ENCODE results near the gene KIF12. TPM values are rescaled to one million over a fixed set of nuclear protein-coding genes. Genes with fewer than 3 reads are reported as not detected.

The KIF12 gene
- total and polyA plus RNA-seq, 2 of the 13 experiments (the other 11 are each of a cell fraction or from before 2014, with no cell fraction given), result 1.8 to 12.5 TPM

DNA sequence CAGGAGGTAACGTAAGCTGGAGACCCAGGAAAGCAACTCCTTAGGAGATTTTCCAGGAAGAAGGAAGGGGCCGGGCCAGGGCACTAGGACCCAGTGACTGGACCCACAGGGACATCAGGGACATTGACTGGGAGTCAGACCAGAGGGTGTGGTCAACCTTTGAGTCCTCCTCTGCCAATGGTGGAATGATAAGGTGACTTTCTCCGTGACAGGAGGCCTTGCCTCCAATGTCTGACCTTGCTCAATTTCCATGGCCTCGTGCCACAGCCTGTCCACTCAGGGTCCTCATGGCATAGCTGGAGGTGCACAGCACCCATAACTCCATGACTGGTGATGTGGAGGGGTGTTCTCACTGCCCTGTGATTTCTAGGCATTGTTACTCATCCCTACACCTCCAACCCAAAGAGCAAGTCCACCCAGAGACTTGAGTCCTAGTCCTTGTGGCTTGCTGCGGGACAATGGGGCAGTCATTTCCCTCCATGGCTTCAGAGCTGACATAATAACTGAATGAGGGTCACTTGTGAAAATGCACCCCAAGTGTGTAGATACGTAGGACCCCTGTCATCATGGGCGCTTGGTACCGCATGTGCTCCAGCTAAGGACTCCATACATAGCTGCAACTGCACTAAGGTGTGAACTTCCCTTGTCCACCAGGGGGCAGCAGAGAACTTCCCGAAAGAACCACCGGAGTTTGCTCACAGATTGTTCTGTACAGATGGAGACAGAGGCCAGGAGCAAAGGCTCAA is 16.9 kb downstream of the KIF12 start (continued):
- TF ChIP-seq, protein P1, sequence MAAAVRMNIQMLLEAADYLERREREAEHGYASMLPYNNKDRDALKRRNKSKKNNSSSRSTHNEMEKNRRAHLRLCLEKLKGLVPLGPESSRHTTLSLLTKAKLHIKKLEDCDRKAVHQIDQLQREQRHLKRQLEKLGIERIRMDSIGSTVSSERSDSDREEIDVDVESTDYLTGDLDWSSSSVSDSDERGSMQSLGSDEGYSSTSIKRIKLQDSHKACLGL (CRISPR knock-in tag; IDR thresholded peaks at IDR 0.05), result peak; percentile 25; the same call in 1 of the 2 replicates
- TF ChIP-seq HOXA7 (CRISPR knock-in tag; IDR thresholded peaks at IDR 0.05), result no peak
- TF ChIP-seq, protein P2, sequence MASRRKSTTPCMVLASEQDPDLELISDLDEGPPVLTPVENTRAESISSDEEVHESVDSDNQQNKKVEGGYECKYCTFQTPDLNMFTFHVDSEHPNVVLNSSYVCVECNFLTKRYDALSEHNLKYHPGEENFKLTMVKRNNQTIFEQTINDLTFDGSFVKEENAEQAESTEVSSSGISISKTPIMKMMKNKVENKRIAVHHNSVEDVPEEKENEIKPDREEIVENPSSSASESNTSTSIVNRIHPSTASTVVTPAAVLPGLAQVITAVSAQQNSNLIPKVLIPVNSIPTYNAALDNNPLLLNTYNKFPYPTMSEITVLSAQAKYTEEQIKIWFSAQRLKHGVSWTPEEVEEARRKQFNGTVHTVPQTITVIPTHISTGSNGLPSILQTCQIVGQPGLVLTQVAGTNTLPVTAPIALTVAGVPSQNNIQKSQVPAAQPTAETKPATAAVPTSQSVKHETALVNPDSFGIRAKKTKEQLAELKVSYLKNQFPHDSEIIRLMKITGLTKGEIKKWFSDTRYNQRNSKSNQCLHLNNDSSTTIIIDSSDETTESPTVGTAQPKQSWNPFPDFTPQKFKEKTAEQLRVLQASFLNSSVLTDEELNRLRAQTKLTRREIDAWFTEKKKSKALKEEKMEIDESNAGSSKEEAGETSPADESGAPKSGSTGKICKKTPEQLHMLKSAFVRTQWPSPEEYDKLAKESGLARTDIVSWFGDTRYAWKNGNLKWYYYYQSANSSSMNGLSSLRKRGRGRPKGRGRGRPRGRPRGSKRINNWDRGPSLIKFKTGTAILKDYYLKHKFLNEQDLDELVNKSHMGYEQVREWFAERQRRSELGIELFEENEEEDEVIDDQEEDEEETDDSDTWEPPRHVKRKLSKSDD (CRISPR knock-in tag; IDR thresholded peaks at IDR 0.05; ENCODE audit: low read depth), result peak; percentile 88
- TF ChIP-seq NFE2 (CRISPR knock-in tag; IDR thresholded peaks at IDR 0.05), result 0 out of 2 replicates have a peak, but pooled peaks have one; percentile 26
- TF ChIP-seq, protein P3, sequence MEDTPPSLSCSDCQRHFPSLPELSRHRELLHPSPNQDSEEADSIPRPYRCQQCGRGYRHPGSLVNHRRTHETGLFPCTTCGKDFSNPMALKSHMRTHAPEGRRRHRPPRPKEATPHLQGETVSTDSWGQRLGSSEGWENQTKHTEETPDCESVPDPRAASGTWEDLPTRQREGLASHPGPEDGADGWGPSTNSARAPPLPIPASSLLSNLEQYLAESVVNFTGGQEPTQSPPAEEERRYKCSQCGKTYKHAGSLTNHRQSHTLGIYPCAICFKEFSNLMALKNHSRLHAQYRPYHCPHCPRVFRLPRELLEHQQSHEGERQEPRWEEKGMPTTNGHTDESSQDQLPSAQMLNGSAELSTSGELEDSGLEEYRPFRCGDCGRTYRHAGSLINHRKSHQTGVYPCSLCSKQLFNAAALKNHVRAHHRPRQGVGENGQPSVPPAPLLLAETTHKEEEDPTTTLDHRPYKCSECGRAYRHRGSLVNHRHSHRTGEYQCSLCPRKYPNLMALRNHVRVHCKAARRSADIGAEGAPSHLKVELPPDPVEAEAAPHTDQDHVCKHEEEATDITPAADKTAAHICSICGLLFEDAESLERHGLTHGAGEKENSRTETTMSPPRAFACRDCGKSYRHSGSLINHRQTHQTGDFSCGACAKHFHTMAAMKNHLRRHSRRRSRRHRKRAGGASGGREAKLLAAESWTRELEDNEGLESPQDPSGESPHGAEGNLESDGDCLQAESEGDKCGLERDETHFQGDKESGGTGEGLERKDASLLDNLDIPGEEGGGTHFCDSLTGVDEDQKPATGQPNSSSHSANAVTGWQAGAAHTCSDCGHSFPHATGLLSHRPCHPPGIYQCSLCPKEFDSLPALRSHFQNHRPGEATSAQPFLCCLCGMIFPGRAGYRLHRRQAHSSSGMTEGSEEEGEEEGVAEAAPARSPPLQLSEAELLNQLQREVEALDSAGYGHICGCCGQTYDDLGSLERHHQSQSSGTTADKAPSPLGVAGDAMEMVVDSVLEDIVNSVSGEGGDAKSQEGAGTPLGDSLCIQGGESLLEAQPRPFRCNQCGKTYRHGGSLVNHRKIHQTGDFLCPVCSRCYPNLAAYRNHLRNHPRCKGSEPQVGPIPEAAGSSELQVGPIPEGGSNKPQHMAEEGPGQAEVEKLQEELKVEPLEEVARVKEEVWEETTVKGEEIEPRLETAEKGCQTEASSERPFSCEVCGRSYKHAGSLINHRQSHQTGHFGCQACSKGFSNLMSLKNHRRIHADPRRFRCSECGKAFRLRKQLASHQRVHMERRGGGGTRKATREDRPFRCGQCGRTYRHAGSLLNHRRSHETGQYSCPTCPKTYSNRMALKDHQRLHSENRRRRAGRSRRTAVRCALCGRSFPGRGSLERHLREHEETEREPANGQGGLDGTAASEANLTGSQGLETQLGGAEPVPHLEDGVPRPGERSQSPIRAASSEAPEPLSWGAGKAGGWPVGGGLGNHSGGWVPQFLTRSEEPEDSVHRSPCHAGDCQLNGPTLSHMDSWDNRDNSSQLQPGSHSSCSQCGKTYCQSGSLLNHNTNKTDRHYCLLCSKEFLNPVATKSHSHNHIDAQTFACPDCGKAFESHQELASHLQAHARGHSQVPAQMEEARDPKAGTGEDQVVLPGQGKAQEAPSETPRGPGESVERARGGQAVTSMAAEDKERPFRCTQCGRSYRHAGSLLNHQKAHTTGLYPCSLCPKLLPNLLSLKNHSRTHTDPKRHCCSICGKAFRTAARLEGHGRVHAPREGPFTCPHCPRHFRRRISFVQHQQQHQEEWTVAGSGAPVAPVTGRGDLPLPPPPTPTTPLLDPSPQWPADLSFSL (CRISPR knock-in tag; IDR thresholded peaks at IDR 0.05), result peak; percentile 48; the same call in 1 of the 2 replicates
- TF ChIP-seq, protein P4, sequence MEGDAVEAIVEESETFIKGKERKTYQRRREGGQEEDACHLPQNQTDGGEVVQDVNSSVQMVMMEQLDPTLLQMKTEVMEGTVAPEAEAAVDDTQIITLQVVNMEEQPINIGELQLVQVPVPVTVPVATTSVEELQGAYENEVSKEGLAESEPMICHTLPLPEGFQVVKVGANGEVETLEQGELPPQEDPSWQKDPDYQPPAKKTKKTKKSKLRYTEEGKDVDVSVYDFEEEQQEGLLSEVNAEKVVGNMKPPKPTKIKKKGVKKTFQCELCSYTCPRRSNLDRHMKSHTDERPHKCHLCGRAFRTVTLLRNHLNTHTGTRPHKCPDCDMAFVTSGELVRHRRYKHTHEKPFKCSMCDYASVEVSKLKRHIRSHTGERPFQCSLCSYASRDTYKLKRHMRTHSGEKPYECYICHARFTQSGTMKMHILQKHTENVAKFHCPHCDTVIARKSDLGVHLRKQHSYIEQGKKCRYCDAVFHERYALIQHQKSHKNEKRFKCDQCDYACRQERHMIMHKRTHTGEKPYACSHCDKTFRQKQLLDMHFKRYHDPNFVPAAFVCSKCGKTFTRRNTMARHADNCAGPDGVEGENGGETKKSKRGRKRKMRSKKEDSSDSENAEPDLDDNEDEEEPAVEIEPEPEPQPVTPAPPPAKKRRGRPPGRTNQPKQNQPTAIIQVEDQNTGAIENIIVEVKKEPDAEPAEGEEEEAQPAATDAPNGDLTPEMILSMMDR (CRISPR knock-in tag; IDR thresholded peaks at IDR 0.05), result peak; percentile 97
- TF ChIP-seq, protein P5, sequence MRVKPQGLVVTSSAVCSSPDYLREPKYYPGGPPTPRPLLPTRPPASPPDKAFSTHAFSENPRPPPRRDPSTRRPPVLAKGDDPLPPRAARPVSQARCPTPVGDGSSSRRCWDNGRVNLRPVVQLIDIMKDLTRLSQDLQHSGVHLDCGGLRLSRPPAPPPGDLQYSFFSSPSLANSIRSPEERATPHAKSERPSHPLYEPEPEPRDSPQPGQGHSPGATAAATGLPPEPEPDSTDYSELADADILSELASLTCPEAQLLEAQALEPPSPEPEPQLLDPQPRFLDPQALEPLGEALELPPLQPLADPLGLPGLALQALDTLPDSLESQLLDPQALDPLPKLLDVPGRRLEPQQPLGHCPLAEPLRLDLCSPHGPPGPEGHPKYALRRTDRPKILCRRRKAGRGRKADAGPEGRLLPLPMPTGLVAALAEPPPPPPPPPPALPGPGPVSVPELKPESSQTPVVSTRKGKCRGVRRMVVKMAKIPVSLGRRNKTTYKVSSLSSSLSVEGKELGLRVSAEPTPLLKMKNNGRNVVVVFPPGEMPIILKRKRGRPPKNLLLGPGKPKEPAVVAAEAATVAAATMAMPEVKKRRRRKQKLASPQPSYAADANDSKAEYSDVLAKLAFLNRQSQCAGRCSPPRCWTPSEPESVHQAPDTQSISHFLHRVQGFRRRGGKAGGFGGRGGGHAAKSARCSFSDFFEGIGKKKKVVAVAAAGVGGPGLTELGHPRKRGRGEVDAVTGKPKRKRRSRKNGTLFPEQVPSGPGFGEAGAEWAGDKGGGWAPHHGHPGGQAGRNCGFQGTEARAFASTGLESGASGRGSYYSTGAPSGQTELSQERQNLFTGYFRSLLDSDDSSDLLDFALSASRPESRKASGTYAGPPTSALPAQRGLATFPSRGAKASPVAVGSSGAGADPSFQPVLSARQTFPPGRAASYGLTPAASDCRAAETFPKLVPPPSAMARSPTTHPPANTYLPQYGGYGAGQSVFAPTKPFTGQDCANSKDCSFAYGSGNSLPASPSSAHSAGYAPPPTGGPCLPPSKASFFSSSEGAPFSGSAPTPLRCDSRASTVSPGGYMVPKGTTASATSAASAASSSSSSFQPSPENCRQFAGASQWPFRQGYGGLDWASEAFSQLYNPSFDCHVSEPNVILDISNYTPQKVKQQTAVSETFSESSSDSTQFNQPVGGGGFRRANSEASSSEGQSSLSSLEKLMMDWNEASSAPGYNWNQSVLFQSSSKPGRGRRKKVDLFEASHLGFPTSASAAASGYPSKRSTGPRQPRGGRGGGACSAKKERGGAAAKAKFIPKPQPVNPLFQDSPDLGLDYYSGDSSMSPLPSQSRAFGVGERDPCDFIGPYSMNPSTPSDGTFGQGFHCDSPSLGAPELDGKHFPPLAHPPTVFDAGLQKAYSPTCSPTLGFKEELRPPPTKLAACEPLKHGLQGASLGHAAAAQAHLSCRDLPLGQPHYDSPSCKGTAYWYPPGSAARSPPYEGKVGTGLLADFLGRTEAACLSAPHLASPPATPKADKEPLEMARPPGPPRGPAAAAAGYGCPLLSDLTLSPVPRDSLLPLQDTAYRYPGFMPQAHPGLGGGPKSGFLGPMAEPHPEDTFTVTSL (CRISPR knock-in tag; IDR thresholded peaks at IDR 0.05; ENCODE audit: borderline replicate concordance), result 0 out of 2 replicates have a peak, but pooled peaks have one; percentile 58
- TF ChIP-seq ZFP62 (CRISPR knock-in tag; IDR thresholded peaks at IDR 0.05), result no peak
- 0 out of 2 replicates have a peak, but pooled peaks have one; percentile 65 for TF ChIP-seq GZF1 (CRISPR knock-in tag; IDR thresholded peaks at IDR 0.05)
